HEK293T (cell line): Measurements from ENCODE around the gene DEFB131A.

Experiments
- ARNT ChIP-seq: fragments of 450-650 bp; IDR thresholded peaks from 2 replicates; pipeline ENCODE4 v1.6.1; 2017; ENCODE audit warnings: mild to moderate bottlenecking
- BHLHE40 ChIP-seq: fragments of 450-650 bp; IDR thresholded peaks from 2 replicates; pipeline ENCODE4 v1.6.1; 2016; ENCODE audit warnings: mild to moderate bottlenecking, moderate library complexity, borderline replicate concordance
- ELF4 ChIP-seq: fragments of 450-650 bp; IDR thresholded peaks from 2 replicates; pipeline ENCODE4 v1.6.1; 2017; ENCODE audit warnings: antibody characterized with exemption
- FOXM1 ChIP-seq: fragments of 450-650 bp; IDR thresholded peaks from 2 replicates; pipeline ENCODE4 v1.6.1; 2017; ENCODE audit warnings: mild to moderate bottlenecking, borderline replicate concordance
- HDGF ChIP-seq: fragments of 450-650 bp; IDR thresholded peaks from 2 replicates; pipeline ENCODE4 v1.6.1; 2017; ENCODE audit warnings: antibody characterized with exemption, borderline replicate concordance
- L3MBTL2 ChIP-seq: fragments of 450-650 bp; conservative IDR thresholded peaks from 2 replicates; pipeline ENCODE4 v1.6.1; 2016; ENCODE audit warnings: mild to moderate bottlenecking
- LEF1 ChIP-seq: fragments of 450-650 bp; IDR thresholded peaks from 2 replicates; pipeline ENCODE4 v1.6.1; 2017; ENCODE audit warnings: mild to moderate bottlenecking, borderline replicate concordance
- NFRKB ChIP-seq: fragments of 450-650 bp; IDR thresholded peaks from 2 replicates; pipeline ENCODE4 v1.6.1; 2016; ENCODE audit warnings: mild to moderate bottlenecking, moderate library complexity
- SP1 ChIP-seq: fragments of 450-650 bp; IDR thresholded peaks from 2 replicates; pipeline ENCODE4 v1.6.1; 2017
- SUZ12 ChIP-seq: fragments of 450-650 bp; IDR thresholded peaks from 2 replicates; pipeline ENCODE4 v1.6.1; 2016; ENCODE audit warnings: mild to moderate bottlenecking
- TARDBP ChIP-seq: fragments of 450-650 bp; IDR thresholded peaks from 2 replicates; pipeline ENCODE4 v1.6.1; 2016

- TF ChIP-seq SP1 (no peak), BHLHE40 (no peak), FOXM1 (no peak), ARNT (no peak), LEF1 (no peak), ELF4 (no peak), NFRKB (no peak), L3MBTL2 (no peak), SUZ12 (no peak), TARDBP (no peak), HDGF (no peak)
Measured at GRCh38 chr4:9409793-9410192, 34.4 kb upstream of the DEFB131A start.
